CD4-positive, alpha-beta T cell (primary cell): ENCODE data around the gene KRTAP4-7. TPM values are rescaled to one million over a fixed set of nuclear protein-coding genes. Genes with fewer than 3 reads are reported as not detected.
"Not testable (repeated sequence)": the region's sequence is repeated elsewhere in the genome, so short reads cannot be mapped to it uniquely, and the experiment has no call there.

Source experiments
- ATAC-seq: fragments of 200-7000 bp; cut with Tn5 transposase; one replicate; pipeline ENCODE4 v1.10.0; 2022; ENCODE audit warnings: mild to moderate bottlenecking; ENCODE audit not compliant: poor library complexity
- CTCF ChIA-PET: fragments of 350-600 bp; sonication (Branson Sonifier 250); formaldehyde crosslinking; loops from one replicate; lab custom pipeline; 2021; ENCODE audit warnings: antibody characterized with exemption, inconsistent platforms; lab: Charles Lee
- POLR2A ChIA-PET: fragments of 350-600 bp; sonication (Branson Sonifier 250); formaldehyde crosslinking; loops from one replicate; lab custom pipeline; 2021; ENCODE audit warnings: antibody characterized with exemption, inconsistent platforms; lab: Charles Lee
- DNase-seq, 14 experiments: peaks; one replicate each; pipeline ENCODE4 v3.0.0-alpha.2; 2013 to 2020; ENCODE audit warnings: mixed read lengths in 2 of 14
- H3K27ac ChIP-seq, 2 donors: one replicate each; pipeline versions ENCODE4 v1.5.1 to v1.7.0; 2013; ENCODE audit warnings: low read length in 2 of 2, low read depth in 1 of 2, mild to moderate bottlenecking in 1 of 2
- H3K27me3 ChIP-seq, 2 experiments: 1 replicate in 1 of 2; 2 replicates in 1 of 2; pipeline versions ENCODE4 v1.6.1 to v1.7.0; 2013; ENCODE audit warnings: low read length in 2 of 2, control low read depth in 1 of 2, mild to moderate bottlenecking in 1 of 2, moderate library complexity in 1 of 2; ENCODE audit not compliant: insufficient read depth in 2 of 2, control insufficient read depth in 1 of 2
- H3K36me3 ChIP-seq: one replicate; pipeline ENCODE4 v1.6.1; 2013; ENCODE audit warnings: low read length, control low read depth; ENCODE audit not compliant: insufficient read depth
- H3K4me1 ChIP-seq: one replicate; pipeline ENCODE4 v1.6.1; 2013; ENCODE audit warnings: low read length, control low read depth; ENCODE audit not compliant: insufficient read depth
- H3K4me3 ChIP-seq: one replicate; pipeline ENCODE4 v1.5.1; 2013; ENCODE audit warnings: mild to moderate bottlenecking, low read length, moderate library complexity
- H3K9me3 ChIP-seq, 2 experiments: 1 replicate in 1 of 2; 2 replicates in 1 of 2; pipeline versions ENCODE4 v1.6.1 to v1.7.0; 2013; ENCODE audit warnings: low read length in 2 of 2, mild to moderate bottlenecking in 2 of 2, control low read depth in 1 of 2, moderate library complexity in 1 of 2; ENCODE audit not compliant: control insufficient read depth in 1 of 2, insufficient read depth in 1 of 2
- H3K27ac Mint-ChIP-seq: one replicate; pipeline ENCODE4 v1.8.0; 2020; ENCODE audit warnings: mixed read lengths
- H3K27me3 Mint-ChIP-seq: one replicate; pipeline ENCODE4 v1.8.0; 2021; ENCODE audit warnings: mixed read lengths
- H3K36me3 Mint-ChIP-seq: one replicate; pipeline ENCODE4 v1.8.0; 2021; ENCODE audit warnings: low read depth, mixed read lengths
- H3K4me1 Mint-ChIP-seq: one replicate; pipeline ENCODE4 v1.8.0; 2021; ENCODE audit warnings: low read depth, mixed read lengths
- H3K4me3 Mint-ChIP-seq: one replicate; pipeline ENCODE4 v1.8.0; 2020; ENCODE audit warnings: mild to moderate bottlenecking, mixed read lengths
- H3K9me3 Mint-ChIP-seq: one replicate; pipeline ENCODE4 v1.8.0; 2020; ENCODE audit warnings: mixed read lengths
- CTCF ChIP-seq: fragments of 200-600 bp; IDR thresholded peaks from one replicate; pipeline ENCODE4 v1.8.0; 2022; ENCODE audit warnings: antibody characterized with exemption, mild to moderate bottlenecking
- intact Hi-C, 2 experiments: fragments of 100-400 bp; cut with DNase I in 1 of 2; cut with micrococcal nuclease in 1 of 2; formaldehyde crosslinking; loops; one replicate each; pipeline versions ENCODE4 v1.15.1 to v1.9.0; 2023 to 2025; cut with DNase I, micrococcal nuclease
- total RNA-seq, 174 experiments: library from RNA in 2 of 174; stranded (reverse) in 2 of 174; gene quantifications; one replicate each; pipeline ENCODE4 v1.2.3 and lab custom pipeline; 2021 to 2026

The KRTAP4-7 gene
- total RNA-seq, 2 experiments from 2014 or later, result not detected

DNA sequence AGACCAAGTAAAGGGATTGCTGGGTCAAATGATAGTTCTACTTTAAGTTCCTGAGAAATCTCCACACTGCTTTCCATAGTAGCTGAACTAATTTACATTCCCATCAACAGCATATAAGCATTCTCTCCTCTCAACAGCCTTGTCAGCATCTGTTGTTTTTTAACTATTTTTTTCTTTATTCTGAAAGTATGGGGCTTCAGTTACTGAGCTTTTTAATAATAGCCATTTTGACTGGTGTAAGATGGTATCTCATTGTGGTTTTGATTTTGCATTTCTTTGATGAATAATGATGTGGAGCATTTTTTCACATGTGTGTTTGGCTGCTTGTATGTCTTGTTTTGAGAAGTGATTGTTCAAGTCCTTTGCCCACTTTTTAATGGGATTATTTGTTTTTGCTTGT is 31.4 kb upstream of the KRTAP4-7 start:
- H3K9me3 Mint-ChIP-seq, result peaks cover 5% of the 10 kb centered on the region
- CTCF ChIA-PET, result no interaction called here

DNA sequence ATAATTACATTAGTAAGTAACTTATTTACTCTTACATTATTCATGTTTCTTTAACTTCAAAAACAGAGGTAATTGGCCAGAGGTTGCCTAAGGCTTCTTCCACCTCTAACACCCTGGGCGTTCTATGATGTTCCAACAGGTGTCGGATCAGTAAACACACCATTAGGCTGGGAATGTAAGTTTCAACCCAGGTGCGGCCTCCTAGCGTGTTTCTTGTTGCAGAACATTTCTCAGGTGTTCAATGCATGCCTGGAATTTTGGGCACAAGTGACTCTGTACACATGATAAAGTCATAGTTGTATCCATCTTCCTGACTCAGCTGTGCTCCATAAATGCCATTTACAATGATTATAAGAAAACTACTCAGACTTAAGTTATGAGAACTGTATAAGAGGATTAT is 29.9 kb upstream of the KRTAP4-7 start:
- intact Hi-C loops, result no loop called here
- H3K27ac ChIP-seq, result no peak overlapping the region
- ATAC-seq (no peak), DNase-seq (no peak)
- no peaks in the 10 kb centered on the region for H3K4me1 ChIP-seq
- POLR2A ChIA-PET, result no interaction called here
- Mint-ChIP-seq H3K27ac (no peak overlapping the region), H3K9me3 (peaks cover 7% of the 10 kb centered on the region), H3K4me1 (no peaks in the 10 kb centered on the region), H3K4me3 (no peak overlapping the region), H3K27me3 (peaks cover 39% of the 10 kb centered on the region), H3K36me3 (no peaks in the 10 kb centered on the region)
- CTCF ChIA-PET, result no interaction called here
- no peaks in the 10 kb centered on the region for H3K27me3 ChIP-seq
- H3K36me3 ChIP-seq, result no peaks in the 10 kb centered on the region
- no peak overlapping the region for H3K4me3 ChIP-seq
- TF ChIP-seq CTCF, result no peak
- no peaks in the 10 kb centered on the region for H3K9me3 ChIP-seq

More for the DNA sequence above, 31.4 kb upstream of the KRTAP4-7 start:
- Histone ChIP-seq H3K4me3 (no peak overlapping the region), H3K9me3 (no peaks in the 10 kb centered on the region), H3K4me1 (no peaks in the 10 kb centered on the region), H3K27me3 (peaks cover 0 to 5% of the 10 kb centered on the region in 2 experiments), H3K36me3 (no peaks in the 10 kb centered on the region), H3K27ac (no peak overlapping the region)
- Mint-ChIP-seq H3K27ac (no peak overlapping the region), H3K4me1 (no peaks in the 10 kb centered on the region), H3K36me3 (no peaks in the 10 kb centered on the region), H3K27me3 (peaks cover 41% of the 10 kb centered on the region), H3K4me3 (no peak overlapping the region)
- TF ChIP-seq CTCF, result no peak
- intact Hi-C loops, result no loop called here
- ATAC-seq (no peak), DNase-seq (no peak)
- POLR2A ChIA-PET, result no interaction called here

- H3K27me3 ChIP-seq, intact Hi-C loops, H3K9me3 Mint-ChIP-seq, ATAC-seq, H3K4me3 Mint-ChIP-seq, H3K27ac Mint-ChIP-seq, H3K4me1 Mint-ChIP-seq, CTCF ChIA-PET, H3K27ac ChIP-seq, H3K36me3 ChIP-seq, H3K36me3 Mint-ChIP-seq, POLR2A ChIA-PET, H3K4me3 ChIP-seq, H3K4me1 ChIP-seq, DNase-seq, H3K9me3 ChIP-seq: not testable (repeated sequence)
- H3K27me3 Mint-ChIP-seq, result peaks cover 42% of the 10 kb centered on the region
Observed at GRCh38 chr17:41054556-41054955, 29.4 kb upstream of the KRTAP4-7 start.

DNA sequence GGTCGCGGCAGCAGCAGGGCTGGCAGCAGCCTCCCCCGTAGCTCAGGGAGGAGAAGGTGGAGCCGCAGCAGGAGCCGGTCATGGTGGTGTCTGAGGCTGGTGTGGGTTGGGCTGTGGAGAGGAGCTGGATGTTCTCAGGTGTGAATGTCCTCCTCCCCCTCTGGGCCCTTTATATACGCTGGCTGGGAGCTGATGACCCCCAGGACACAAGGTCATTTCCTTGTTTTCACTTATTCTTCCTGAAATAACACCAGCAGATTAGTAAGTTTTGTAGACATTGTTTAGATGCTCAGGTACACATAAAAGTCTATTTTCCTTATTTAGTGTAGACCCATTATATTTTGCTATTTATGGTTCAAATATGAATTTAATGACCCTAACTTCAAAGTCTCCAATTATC is 28.8 kb upstream of the KRTAP4-7 start, which contains the start of gene KRTAP2-2:
TSS of gene KRTAP2-2 (minus strand) at position 101 of the 400 bp plus-strand sequence. CDS start at position 82, 19 bp downstream.
- peaks cover 46% of the 10 kb centered on the region for H3K27me3 Mint-ChIP-seq
- not testable (repeated sequence) for ATAC-seq, H3K36me3 Mint-ChIP-seq

More for the DNA sequence above, 28.8 kb upstream of the KRTAP4-7 start, which contains the start of gene KRTAP2-2:
- H3K27me3 ChIP-seq, POLR2A ChIA-PET, H3K27ac Mint-ChIP-seq, H3K27ac ChIP-seq, H3K9me3 ChIP-seq, CTCF ChIA-PET, H3K9me3 Mint-ChIP-seq, H3K36me3 ChIP-seq, H3K4me3 ChIP-seq, DNase-seq, H3K4me1 ChIP-seq, H3K4me1 Mint-ChIP-seq, H3K4me3 Mint-ChIP-seq: not testable (repeated sequence)
- intact Hi-C loops, result loop anchor here in 1 of 2 experiments (1.0 kb wide), 1 partner anchor 40 kb away; no protein-coding TSS in a partner anchor
